ENCODE measurements around the gene CNNM4. TPM values are rescaled to one million over a fixed set of nuclear protein-coding genes. Genes with fewer than 3 reads are reported as not detected.

CNNM4 gene
- polyA plus RNA-seq, 3 donors, result 0.79 to 4.1 (median 2.1) TPM

Other genes with a start within 250 kb of the CNNM4 start
- gene ARID5A, start 224.2 kb upstream of the CNNM4 start, polyA plus RNA-seq, result 10 to 100 TPM in 2 of 3 donors, 1 to 10 TPM in 1; 7.7 to 71.1 (median 63.3) TPM
- gene KANSL3, start 122.6 kb upstream of the CNNM4 start, polyA plus RNA-seq, result 10 to 100 TPM; 10.7 to 19.6 (median 13.8) TPM
- under 1 TPM in 1 of 3 donors, not detected in 2; 0.49 TPM for gene FER1L5, start 118.1 kb upstream of the CNNM4 start, polyA plus RNA-seq
- gene LMAN2L, start 20.8 kb upstream of the CNNM4 start, polyA plus RNA-seq, result 10 to 100 TPM in 2 of 3 donors, 1 to 10 TPM in 1; 6.2 to 11.7 (median 10.2) TPM
- 10 to 100 TPM in 1 of 3 donors, 1 to 10 TPM in 2; 3.6 to 17.9 (median 8.3) TPM for gene CNNM3, start 55.4 kb downstream of the CNNM4 start, polyA plus RNA-seq
- 1 to 10 TPM in 2 of 3 donors, under 1 TPM in 1; 0.22 to 2.7 (median 1.0) TPM for gene ANKRD23, start 83.1 kb downstream of the CNNM4 start, polyA plus RNA-seq
- gene ANKRD39, start 97.1 kb downstream of the CNNM4 start, polyA plus RNA-seq, result 10 to 100 TPM in 2 of 3 donors, 1 to 10 TPM in 1; 9.4 to 14.5 (median 11.0) TPM
- 10 to 100 TPM in 2 of 3 donors, 1 to 10 TPM in 1; 8.2 to 41.2 (median 30.2) TPM for gene SEMA4C, start 109.2 kb downstream of the CNNM4 start, polyA plus RNA-seq
- gene FAM178B, start 225.7 kb downstream of the CNNM4 start, polyA plus RNA-seq, result 1 to 10 TPM in 1 of 3 donors, under 1 TPM in 2; 0.09 to 1.8 (median 0.79) TPM

All from adipose tissue (tissue), 3 donors.